HG03558 (cell line): ENCODE results near the gene KDM5B.

ENCODE experiments used
- ATAC-seq: cut with Tn5 transposase; IDR thresholded peaks from one replicate; pipeline ENCODE4 v1.9.1; 2021; ENCODE audit warnings: moderate number of reproducible peaks; ENCODE audit not compliant: unreplicated experiment; ENCODE audit errors: extremely low read depth

KDM5B gene

DNA sequence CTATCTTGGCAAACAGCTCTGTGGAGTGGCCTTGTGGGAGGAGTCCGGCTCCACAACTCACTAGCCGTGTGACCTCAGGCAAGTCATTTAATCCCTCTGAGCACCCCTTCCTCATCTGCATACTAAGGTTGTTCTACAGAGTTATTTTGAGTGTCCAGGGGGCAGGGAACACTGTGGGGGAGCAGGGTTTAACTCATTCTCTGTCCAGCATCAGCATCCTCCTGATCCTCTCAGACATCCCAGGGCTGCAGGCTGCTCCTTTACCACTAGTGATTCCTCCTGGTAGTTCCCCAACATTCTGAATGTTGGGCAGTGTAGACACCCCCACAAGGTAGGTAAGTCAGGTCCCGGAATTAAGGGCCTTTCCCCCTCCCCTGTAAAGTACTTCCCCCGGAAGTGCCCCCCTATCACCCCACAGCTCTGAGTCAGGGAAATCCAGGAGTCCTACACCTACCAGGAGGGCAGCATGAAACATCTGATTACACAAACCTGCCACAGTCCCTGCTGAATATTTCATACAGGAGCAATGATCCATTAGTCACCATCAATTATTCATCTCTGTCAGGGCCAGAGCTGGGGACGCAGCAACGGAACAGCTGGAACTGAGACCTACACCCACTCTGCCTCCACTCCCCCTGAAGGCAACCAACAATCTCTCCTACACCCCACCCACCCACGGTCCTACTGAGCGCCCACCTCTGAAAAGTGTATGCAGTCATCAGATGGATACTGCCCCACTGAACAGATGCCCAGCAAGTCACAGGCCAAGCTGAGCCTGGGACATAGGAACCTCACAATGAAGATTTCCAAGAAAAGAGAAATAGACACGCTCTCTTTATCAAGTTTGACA is 118.5 kb downstream of the KDM5B start:
- ATAC-seq, result no peak

DNA sequence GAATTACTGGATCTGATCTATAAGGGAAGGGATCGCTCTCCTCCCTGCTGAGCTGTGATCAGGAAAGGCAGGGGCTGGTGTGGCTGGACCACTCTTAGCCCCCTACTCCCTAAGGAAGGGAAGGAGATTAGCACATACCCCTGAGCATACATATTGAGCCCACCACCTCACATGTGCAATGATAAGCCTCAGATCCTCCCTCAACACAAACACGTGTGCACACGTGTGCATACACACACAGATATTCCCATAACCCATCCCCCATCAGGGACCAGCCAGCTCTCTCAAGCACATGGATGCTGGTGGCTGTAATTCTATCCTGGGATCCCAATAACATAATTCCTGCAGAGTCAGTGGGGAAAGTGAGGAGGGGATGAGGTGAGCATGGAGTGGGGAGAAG is 119.1 kb downstream of the KDM5B start:
- ATAC-seq, result no peak

DNA sequence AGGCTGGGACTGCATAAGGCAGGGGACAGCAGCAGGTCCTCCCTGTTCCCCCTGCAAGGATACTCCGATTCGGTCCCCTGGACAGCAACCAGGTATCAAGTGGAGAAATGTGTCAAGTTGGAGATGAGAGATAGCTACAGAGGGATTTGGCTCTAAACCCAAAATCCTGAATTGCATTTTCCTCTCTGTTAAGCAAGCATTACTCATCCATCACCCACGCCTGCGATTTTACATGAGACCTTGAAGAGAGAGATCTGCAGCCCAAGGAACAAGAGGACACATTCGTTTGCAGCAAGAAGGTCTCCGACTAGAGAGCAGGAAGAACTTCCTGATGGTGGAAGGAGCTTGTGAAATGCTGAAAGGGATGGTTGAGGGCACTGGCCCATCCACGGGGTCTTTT is 119.8 kb downstream of the KDM5B start:
- no peak for ATAC-seq

DNA sequence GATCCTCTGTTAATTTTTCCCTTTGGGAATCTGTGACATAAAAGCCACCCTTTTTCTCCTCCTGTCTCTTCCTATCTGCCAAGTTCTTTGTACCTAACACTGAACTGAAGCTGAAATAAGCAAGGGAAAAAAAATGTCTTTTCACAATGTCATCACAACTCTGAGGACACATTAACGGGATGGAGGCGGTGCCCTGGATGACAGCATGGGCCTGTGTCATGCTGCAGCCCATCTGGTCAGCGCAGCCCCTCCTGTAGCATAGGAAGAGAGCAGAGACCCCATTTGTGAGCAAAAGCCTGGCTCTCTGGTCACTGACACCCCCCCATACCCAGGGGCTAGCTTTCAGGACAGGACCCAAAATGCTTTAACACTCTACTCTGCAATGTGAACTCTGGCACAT is 120.4 kb downstream of the KDM5B start:
- ATAC-seq, result no peak

DNA sequence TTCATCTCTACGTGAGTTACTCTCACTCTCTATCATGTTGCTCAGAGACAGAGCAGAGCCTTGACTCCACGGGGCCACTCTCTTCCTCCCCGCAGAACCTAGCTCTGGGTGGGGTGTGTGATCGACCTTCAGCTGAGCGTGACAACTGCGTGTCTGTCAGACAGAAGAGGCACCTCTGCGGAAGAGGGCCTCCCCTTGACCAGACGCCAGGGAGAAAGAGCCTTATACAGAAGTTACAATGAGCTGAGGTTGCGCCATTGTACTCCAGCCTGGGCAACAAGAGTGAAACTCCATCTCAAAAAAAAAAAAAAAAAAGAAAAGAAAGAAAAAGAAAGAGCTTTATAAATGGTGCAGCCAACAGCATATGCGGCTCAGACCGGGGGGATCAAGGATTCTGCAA is 120.9 kb downstream of the KDM5B start:
- ATAC-seq, result no peak

DNA sequence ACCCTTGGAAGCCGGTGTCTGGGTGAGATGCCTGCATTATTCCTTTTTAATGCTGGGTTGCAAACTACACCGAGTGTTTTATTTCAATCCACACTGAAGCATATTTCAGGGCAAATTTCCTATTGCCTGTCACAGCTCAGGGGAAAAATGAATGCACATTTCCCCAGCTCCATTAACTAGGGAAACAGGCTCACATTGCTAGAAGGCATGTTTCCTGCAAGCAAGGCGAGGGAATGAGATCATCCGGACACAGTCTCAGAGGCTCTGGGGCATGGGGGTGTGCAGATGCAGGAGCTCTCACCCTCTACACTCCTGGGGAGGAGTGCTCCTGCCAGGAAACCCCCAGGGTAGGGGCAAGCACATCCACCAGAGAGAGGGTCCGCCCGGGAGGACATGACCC is 122.6 kb downstream of the KDM5B start:
- ATAC-seq, result no peak

DNA sequence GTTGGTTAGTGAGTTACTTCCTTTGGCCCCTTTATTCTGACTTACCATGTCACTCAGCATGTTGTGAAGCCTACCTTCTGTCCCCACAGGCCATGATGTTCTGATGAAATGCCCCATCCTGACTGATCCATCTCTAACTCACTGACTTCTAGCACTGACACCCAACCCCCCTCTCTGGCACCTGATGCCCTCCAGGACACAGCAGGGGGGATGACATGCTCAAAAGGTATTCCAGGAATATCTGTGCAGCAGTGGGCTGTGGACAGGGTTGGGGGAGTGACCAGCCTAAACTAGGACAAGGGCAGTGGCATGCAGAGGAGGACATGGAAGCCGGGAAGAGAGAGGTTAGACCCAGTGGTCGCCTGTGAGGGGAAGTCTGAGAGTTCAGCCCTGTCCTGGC is 123.5 kb downstream of the KDM5B start:
- ATAC-seq, result no peak

DNA sequence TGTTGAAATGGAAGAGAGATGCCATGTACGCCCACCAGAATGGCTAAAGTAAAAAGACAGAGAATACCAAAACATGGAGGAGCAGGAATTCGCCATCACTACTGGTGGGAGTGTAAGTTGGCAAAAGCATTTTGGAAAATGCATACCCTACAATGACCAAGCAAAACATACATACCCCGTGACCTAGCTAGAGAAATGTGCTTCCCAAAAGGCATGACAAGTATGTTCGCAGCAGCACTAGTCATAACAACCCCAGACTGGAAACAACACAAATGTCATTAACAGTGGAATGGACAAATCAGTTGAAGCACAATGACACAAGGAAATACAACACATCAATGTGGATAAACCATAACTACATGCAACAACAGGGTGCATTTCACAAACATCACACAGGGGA is 125.2 kb downstream of the KDM5B start:
- no peak for ATAC-seq

DNA sequence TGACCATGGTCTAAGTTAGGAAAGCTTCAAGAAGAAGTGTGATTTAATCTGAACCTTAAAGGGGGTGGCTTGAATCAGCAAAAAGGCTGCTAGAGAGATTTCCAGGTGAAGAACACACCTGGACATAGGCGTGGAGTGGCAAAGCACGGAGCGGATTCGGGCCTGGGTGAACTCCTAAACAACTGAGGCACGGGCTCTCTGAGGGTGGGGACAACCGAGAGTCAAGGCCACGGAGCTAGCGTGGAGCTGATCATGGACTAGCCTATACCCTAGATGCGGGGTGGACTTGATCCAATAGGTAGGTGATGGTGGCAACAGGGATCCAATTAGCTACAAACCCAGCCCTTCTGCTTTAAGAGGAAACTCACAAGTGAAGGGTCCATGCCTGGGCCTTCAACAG is 125.7 kb downstream of the KDM5B start:
- no peak for ATAC-seq

DNA sequence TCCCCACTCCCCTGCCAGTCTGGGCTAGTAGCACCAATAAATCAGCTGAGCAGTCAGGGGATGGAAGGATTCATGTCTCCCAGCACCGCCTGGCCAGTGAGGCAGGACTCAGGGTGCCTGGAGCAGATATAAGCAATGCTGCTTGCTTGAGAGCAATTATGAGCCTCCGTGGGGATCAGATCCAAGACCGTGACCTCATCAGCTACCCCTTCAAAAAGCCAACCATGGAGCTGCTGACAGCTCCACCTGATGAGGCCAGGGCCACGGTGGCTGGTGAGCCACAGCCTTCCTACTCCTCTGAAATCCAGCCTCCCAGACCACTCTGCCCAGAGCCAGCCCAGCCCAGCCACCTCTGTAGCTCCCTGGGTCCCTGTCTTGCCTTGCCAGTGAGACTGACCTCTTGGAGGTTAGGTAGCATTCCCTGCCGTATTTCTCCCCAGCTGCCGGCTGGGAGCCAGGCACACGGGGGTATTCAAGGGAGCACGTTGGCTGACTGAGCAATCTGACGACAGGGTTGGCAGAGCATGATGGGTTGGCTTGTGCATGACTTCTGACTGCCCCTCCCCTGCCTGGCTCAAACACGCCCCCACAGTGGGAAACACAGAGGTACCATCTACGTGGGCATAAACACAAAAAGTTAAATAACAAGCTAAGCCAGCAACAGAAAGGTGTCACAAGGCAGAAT is 126.3 kb downstream of the KDM5B start:
- ATAC-seq, result no peak

DNA sequence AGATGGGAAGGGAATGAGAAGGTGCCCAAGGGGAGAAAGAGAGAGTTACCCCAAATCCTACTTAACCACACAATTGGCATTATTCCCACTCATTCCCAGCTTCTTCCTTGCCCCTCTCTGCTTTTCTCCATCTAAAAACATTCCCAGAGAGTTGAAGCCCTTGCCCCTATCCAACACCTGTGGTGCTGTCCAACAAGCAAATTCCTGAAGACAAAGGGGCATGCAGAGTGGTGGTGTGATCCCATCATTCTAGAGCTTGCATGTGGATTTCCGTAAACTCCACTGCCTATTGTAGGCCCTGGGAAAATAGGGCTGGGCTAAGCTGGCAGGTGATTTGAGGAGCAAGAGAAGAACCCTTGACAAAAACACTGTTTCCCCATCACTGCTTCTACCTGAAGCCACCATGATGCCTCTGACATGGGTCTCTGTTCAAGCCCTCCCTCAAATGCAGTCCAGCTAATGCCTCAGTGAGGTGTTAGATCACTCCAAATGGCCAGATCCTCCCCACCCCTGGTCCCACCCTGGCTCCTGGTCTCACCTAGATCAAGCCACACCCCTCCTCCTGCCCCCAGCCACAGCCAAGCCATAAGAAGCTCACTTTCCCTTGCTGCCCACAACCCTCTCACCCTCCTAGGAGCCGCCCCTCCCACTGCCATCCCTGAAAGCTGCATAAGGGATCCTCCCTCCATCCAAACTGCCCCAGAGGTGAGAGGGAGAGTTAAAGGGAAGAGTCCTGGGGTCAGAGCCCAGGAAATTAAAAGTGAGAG is 127.5 kb downstream of the KDM5B start:
- no peak for ATAC-seq

DNA sequence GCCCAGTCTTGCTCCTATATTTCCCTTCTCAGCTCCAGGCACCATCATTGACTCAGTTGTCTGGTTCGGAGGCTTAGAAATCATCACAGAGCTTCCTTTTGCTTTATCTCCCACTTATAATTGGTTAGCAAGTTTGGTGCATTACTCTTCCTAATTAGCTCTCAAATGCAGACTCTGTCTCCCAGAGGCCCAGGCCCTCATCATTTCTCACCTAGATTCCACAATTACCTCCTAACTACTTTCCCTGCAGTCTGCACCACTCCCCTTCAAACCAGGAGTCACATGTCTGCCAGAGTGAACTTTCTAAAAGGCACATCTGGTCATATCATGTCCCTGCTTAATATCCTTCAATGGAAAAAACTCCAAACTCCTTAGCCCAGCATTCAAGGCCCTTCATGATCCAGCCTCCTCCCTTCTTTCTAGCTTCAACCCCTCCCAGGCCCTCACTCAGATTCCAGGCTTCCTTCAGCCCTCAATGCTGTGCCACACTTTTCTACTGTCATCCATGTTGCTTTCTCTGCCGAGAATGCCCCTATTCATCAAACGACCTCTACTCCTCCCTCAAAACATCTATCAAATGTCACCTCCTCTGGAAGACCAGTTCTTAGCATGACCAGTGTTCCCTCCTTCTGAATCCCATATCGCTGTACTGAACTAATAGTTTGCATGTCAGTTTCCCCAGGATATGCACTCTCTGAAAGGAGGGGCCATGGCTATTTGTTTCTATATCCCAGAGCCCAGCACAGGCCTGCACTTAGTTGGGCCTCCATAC is 128.6 kb downstream of the KDM5B start:
- ATAC-seq, result no peak

DNA sequence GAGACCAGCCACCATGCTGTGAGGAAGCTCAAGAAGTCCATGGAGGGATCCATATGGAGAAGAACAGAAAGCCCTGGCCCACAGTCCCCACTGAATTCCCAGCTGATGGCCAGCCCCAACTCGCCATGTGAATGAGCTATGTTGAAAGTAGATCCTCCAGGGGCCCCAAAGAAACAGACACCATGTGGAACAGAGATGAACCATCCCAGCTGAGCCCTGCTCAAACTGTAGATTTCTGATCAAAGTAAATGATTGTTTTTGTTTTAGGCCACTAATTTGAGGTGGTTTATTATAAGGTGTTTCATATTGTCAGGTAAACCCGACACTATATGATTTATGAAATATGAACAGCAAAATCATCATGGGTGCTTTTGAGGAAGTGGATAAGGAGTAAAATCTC is 130.8 kb downstream of the KDM5B start:
- ATAC-seq, result no peak
